MM.1S (cell line): ENCODE results near the gene TLE3.

Experiments used
- EZH2 ChIP-seq: fragments of 300-600 bp; sonication (generic); optimal IDR thresholded peaks from 2 replicates; pipeline ENCODE3; 2017; ENCODE audit warnings: low read depth, mild to moderate bottlenecking, antibody characterized with exemption, low read length, mixed read lengths
- EZH2phosphoT487 ChIP-seq: fragments of 300-600 bp; sonication (generic); IDR thresholded peaks from 2 replicates; pipeline ENCODE4 v1.6.1; 2018; ENCODE audit warnings: antibody characterized with exemption, low read length
- TF ChIP-seq, protein P1 (sequence below): fragments of 300-600 bp; sonication (generic); IDR thresholded peaks from 2 replicates; pipeline ENCODE4 v1.5.1; 2016; ENCODE audit warnings: antibody characterized with exemption, low read length, mixed read lengths

DNA sequence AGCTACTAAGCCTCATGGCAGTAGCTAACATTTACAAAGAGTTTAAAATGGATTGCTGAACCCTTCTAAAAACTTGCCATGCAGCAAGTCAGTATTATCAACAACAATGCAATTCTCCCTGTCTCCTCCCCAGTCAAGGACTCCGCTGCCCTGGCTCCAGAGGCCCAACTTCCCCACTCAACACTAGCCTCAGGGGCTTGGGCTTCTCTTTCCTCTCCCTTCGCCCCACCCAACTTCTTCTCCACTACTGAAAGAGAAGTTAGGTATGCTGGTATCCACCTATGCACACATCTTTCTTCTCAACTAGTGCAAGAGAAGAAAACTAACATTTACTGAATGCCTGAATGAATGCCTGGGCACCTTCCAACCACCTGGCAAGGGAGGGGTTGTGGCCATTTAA, 30.7 kb downstream of the TLE3 start:
- no peak for TF ChIP-seq EZH2
- TF ChIP-seq, protein P1, sequence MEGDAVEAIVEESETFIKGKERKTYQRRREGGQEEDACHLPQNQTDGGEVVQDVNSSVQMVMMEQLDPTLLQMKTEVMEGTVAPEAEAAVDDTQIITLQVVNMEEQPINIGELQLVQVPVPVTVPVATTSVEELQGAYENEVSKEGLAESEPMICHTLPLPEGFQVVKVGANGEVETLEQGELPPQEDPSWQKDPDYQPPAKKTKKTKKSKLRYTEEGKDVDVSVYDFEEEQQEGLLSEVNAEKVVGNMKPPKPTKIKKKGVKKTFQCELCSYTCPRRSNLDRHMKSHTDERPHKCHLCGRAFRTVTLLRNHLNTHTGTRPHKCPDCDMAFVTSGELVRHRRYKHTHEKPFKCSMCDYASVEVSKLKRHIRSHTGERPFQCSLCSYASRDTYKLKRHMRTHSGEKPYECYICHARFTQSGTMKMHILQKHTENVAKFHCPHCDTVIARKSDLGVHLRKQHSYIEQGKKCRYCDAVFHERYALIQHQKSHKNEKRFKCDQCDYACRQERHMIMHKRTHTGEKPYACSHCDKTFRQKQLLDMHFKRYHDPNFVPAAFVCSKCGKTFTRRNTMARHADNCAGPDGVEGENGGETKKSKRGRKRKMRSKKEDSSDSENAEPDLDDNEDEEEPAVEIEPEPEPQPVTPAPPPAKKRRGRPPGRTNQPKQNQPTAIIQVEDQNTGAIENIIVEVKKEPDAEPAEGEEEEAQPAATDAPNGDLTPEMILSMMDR, result no peak
- no peak for TF ChIP-seq EZH2phosphoT487
